Left ventricle myocardium inferior (tissue), 1 donor: ENCODE measurements around the gene PARD3B. TPM values are rescaled to one million over a fixed set of nuclear protein-coding genes. Genes with fewer than 3 reads are reported as not detected.

Source experiments
- DNase-seq: peaks from one replicate; pipeline ENCODE4 v3.0.0-alpha.2; 2020
- H3K27ac ChIP-seq: fragments of 200-600 bp; replicated peaks from 2 replicates; pipeline ENCODE4 v1.8.0; 2021
- H3K27me3 ChIP-seq: fragments of 200-600 bp; 2 replicates; pipeline ENCODE4 v1.8.0; 2021; ENCODE audit warnings: low read depth
- H3K36me3 ChIP-seq: fragments of 200-600 bp; 2 replicates; pipeline ENCODE4 v1.8.0; 2021
- H3K4me1 ChIP-seq: fragments of 200-600 bp; 2 replicates; pipeline ENCODE4 v1.8.0; 2021
- H3K4me3 ChIP-seq: fragments of 200-600 bp; 2 replicates; pipeline ENCODE4 v1.8.0; 2021; ENCODE audit warnings: mild to moderate bottlenecking, moderate library complexity
- H3K9me3 ChIP-seq: fragments of 200-600 bp; replicated peaks from 2 replicates; pipeline ENCODE4 v1.8.0; 2021
- intact Hi-C: fragments of 100-400 bp; cut with micrococcal nuclease; formaldehyde crosslinking; loops from one replicate; pipeline ENCODE4 v1.11.0; 2022
- total RNA-seq: library from RNA; stranded (reverse); fragmentation: NEBNext Ultra II Directional; extraction: Animal tissue kit (Norgen Biotek cat#: 25700); gene quantifications from one replicate; pipeline ENCODE4 v1.2.1, GENCODE V29; 2021
- TF ChIP-seq, protein P1 (sequence below): fragments of 200-600 bp; IDR thresholded peaks from 2 replicates; pipeline ENCODE4 v1.8.0; 2021; ENCODE audit warnings: antibody characterized with exemption, mild to moderate bottlenecking, borderline replicate concordance
- donor health status: DM: no; HTN: yes; CAD: no; lungs with severe emphysema.

The PARD3B gene
- total RNA-seq, 1 donor from 2014 or later: 9.1 TPM

DNA sequence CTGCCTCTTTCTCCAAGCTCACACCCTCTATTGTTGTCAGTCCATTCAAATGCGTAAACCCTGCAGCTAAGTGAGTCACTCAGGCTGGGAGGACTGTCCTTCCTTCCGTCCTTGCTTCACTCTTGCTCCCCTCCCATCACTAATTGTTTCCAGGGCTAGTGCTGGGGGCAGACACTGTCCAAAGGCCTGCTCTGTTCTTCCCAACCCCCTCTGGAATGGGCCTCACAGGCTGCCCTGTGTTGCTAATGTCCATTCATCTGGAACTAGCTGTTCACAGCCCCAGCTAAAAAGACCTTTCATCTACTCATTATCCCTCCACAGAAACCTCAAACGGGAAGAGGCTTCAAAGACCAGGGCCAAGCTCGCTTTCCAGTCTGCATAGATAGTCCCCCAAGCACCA, 1105.2 kb downstream of the PARD3B start:
- no peak for DNase-seq
- TF ChIP-seq, protein P1, sequence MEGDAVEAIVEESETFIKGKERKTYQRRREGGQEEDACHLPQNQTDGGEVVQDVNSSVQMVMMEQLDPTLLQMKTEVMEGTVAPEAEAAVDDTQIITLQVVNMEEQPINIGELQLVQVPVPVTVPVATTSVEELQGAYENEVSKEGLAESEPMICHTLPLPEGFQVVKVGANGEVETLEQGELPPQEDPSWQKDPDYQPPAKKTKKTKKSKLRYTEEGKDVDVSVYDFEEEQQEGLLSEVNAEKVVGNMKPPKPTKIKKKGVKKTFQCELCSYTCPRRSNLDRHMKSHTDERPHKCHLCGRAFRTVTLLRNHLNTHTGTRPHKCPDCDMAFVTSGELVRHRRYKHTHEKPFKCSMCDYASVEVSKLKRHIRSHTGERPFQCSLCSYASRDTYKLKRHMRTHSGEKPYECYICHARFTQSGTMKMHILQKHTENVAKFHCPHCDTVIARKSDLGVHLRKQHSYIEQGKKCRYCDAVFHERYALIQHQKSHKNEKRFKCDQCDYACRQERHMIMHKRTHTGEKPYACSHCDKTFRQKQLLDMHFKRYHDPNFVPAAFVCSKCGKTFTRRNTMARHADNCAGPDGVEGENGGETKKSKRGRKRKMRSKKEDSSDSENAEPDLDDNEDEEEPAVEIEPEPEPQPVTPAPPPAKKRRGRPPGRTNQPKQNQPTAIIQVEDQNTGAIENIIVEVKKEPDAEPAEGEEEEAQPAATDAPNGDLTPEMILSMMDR: no peak
- no peaks in the 10 kb centered on the region for H3K36me3 ChIP-seq
- H3K27me3 ChIP-seq: peaks cover 5% of the 10 kb centered on the region
- intact Hi-C loops: no loop called here
- H3K27ac ChIP-seq: peak overlapping the region; percentile 19
- no peaks in the 10 kb centered on the region for H3K9me3 ChIP-seq
- no peak overlapping the region for H3K4me3 ChIP-seq
- H3K4me1 ChIP-seq: no peaks in the 10 kb centered on the region

GRCh38 chr2:205650931-205651330, 1105.7 kb downstream of the PARD3B start:
- intact Hi-C loops: no loop called here
- H3K27ac ChIP-seq: peak overlapping the region; percentile 19
- TF ChIP-seq, protein P1: no peak
- H3K4me3 ChIP-seq: no peak overlapping the region
- H3K9me3 ChIP-seq: no peaks in the 10 kb centered on the region
- H3K4me1 ChIP-seq: no peaks in the 10 kb centered on the region
- H3K36me3 ChIP-seq: no peaks in the 10 kb centered on the region
- peaks cover 5% of the 10 kb centered on the region for H3K27me3 ChIP-seq
- no peak for DNase-seq

DNA sequence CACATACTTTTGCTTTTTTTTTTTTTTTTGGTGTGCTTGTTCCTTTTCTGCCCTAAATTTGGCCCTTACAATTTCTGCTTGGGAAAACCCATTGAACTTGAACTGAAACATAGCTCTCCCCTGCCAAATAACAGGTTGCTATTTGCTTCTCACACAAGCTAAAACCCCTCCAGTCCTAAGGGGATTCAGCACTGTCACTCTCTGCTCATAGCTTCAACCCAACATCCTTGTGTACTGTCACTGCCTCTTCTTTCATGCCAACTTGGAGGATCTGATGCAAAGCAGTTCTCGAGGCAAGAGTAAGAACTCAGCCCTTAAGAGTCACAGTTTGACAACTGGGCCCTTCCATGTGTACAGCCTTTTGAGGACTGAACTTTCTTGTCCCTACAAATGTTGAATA, 1106.4 kb downstream of the PARD3B start:
- Histone ChIP-seq H3K9me3 (no peaks in the 10 kb centered on the region), H3K4me1 (no peaks in the 10 kb centered on the region), H3K27me3 (peaks cover 5% of the 10 kb centered on the region), H3K27ac (no peak overlapping the region), H3K36me3 (no peaks in the 10 kb centered on the region), H3K4me3 (no peak overlapping the region)
- TF ChIP-seq, protein P1: no peak
- intact Hi-C loops: no loop called here
- DNase-seq: no peak

GRCh38 chr2:205654878-205655605, 1109.8 kb downstream of the PARD3B start:
- Histone ChIP-seq H3K36me3 (no peaks in the 10 kb centered on the region), H3K9me3 (no peaks in the 10 kb centered on the region), H3K27me3 (peaks cover 5% of the 10 kb centered on the region), H3K4me1 (no peaks in the 10 kb centered on the region), H3K4me3 (no peak overlapping the region), H3K27ac (no peak overlapping the region)
- DNase-seq: no peak
- intact Hi-C loops: no loop called here
- TF ChIP-seq, protein P1: no peak

GRCh38 chr2:205655779-205656456, 1110.6 kb downstream of the PARD3B start:
- Histone ChIP-seq H3K4me3 (no peak overlapping the region), H3K36me3 (no peaks in the 10 kb centered on the region), H3K4me1 (peaks cover 3% of the 10 kb centered on the region), H3K9me3 (no peaks in the 10 kb centered on the region), H3K27me3 (peaks cover 5% of the 10 kb centered on the region), H3K27ac (no peak overlapping the region)
- no peak for DNase-seq
- intact Hi-C loops: no loop called here
- TF ChIP-seq, protein P1: no peak
